Measurements from ENCODE around the gene TMTC2. TPM values are rescaled to one million over a fixed set of nuclear protein-coding genes. Genes with fewer than 3 reads are reported as not detected.
A peak's percentile ranks its signal among the peaks of the same experiment; 100 is the strongest.

TMTC2 gene
- total RNA-seq, 6 experiments from 2014 or later = 0.74 to 1.9 (median 0.96) TPM

GRCh38 chr12:82682851-82683261 lies 3.9 kb upstream of the TMTC2 start:
- 16% methylated on average over 4 of the region's 4 CpGs for WGBS (ENCODE audit: insufficient coverage, low coverage, low lambda C conversion rate, missing lambda C conversion rate)
- Histone ChIP-seq H3K27me3 (no peaks in the 10 kb centered on the region), H3K27ac (no peak overlapping the region), H3K4me1 (peaks cover 0 to 4% (median 0%) of the 10 kb centered on the region in 4 donors), H3K4me3 (no peak overlapping the region), H3K9me3 (no peaks in the 10 kb centered on the region), H3K36me3 (no peaks in the 10 kb centered on the region)
- intact Hi-C loops (cut with DNase I) = no loop called here
- ATAC-seq (no peak), DNase-seq (no peak)
- TF ChIP-seq CTCF (IDR thresholded peaks at IDR 0.05) (no peak), POLR2A (IDR thresholded peaks at IDR 0.05) (no peak)

- Histone ChIP-seq H3K9me3 (no peaks in the 10 kb centered on the region), H3K4me3 (peak overlapping the region; percentile 81 to 85 (median 81)), H3K27me3 (no peaks in the 10 kb centered on the region), H3K36me3 (no peaks in the 10 kb centered on the region), H3K4me1 (peaks cover 0 to 12% (median 0%) of the 10 kb centered on the region in 4 donors), H3K27ac (peak overlapping the region; percentile 94 to 96 (median 96))
- TF ChIP-seq CTCF (IDR thresholded peaks at IDR 0.05) (peak; percentile 90 to 96 (median 94)), POLR2A (IDR thresholded peaks at IDR 0.05) (no peak)
- intact Hi-C loops (cut with DNase I) = no loop called here
- DNase-seq (peak; percentile 96 to 97 (median 97)), ATAC-seq (peak; percentile 81 to 89 (median 84))
- WGBS (ENCODE audit: insufficient coverage, low coverage, low lambda C conversion rate, missing lambda C conversion rate) = 0% methylated on average over 9 of the region's 11 CpGs
Observed at GRCh38 chr12:82685790-82686167, 927 bp upstream of the TMTC2 start.

- Histone ChIP-seq H3K4me1 (peaks cover 0 to 12% (median 0%) of the 10 kb centered on the region in 4 donors), H3K4me3 (peak overlapping the region; percentile 81 to 85 (median 81)), H3K27ac (peak overlapping the region; percentile 61 to 96 (median 94)), H3K27me3 (no peaks in the 10 kb centered on the region), H3K36me3 (no peaks in the 10 kb centered on the region), H3K9me3 (no peaks in the 10 kb centered on the region)
- ATAC-seq (peak; percentile 55 to 73 (median 70)), DNase-seq (peak in 2 of 3 donors; percentile 64 to 65)
- intact Hi-C loops (cut with DNase I) = no loop called here
- WGBS (ENCODE audit: insufficient coverage, low coverage, low lambda C conversion rate, missing lambda C conversion rate) = under 1% methylated on average over 53 of the region's 75 CpGs
- TF ChIP-seq CTCF (IDR thresholded peaks at IDR 0.05) (no peak), POLR2A (IDR thresholded peaks at IDR 0.05) (no peak)
Observed at GRCh38 chr12:82687021-82688011, 610 bp downstream of the TMTC2 start.

- Histone ChIP-seq H3K4me3 (peak overlapping the region; percentile 81 to 85 (median 81)), H3K36me3 (no peaks in the 10 kb centered on the region), H3K27ac (peak overlapping the region in 1 of 3 donors; percentile 94), H3K27me3 (no peaks in the 10 kb centered on the region), H3K4me1 (peaks cover 0 to 12% (median 0%) of the 10 kb centered on the region in 4 donors), H3K9me3 (no peaks in the 10 kb centered on the region)
- DNase-seq = no peak
- intact Hi-C loops (cut with DNase I) = no loop called here
- 4% methylated on average over 12 of the region's 12 CpGs for WGBS (ENCODE audit: insufficient coverage, low coverage, low lambda C conversion rate, missing lambda C conversion rate)
- ATAC-seq = no peak
- TF ChIP-seq CTCF (IDR thresholded peaks at IDR 0.05) (no peak), POLR2A (IDR thresholded peaks at IDR 0.05) (no peak)
Observed at GRCh38 chr12:82688035-82688501, 1.4 kb downstream of the TMTC2 start.
